ENCODE results near the gene SMO.

The SMO gene

GRCh38 chr7:129187681-129188371 lies 607 bp upstream of the SMO start:
- H3K27ac ChIP-seq: no peak overlapping the region
- peaks cover 82% of the 10 kb centered on the region for H3K27me3 ChIP-seq
- H3K4me1 ChIP-seq (ENCODE audit: control insufficient read depth in 1 of 2, insufficient read depth in 1 of 2, low read depth in 1 of 2, low read length in 1 of 2): peaks cover 11 to 15% of the 10 kb centered on the region in 2 experiments
- no peak for TF ChIP-seq CTCF (IDR thresholded peaks at IDR 0.05)
- H3K36me3 ChIP-seq: no peaks in the 10 kb centered on the region
- peak overlapping the region in 1 of 2 experiments; percentile 49 for H3K4me3 ChIP-seq (ENCODE audit: low read depth in 1 of 2, low read length in 1 of 2)
- H3K9me3 ChIP-seq: no peaks in the 10 kb centered on the region

GRCh38 chr7:129188892-129189660 lies 643 bp downstream of the SMO start:
- Histone ChIP-seq H3K36me3 (no peaks in the 10 kb centered on the region), H3K4me3 (ENCODE audit: low read depth in 1 of 2, low read length in 1 of 2) (peak overlapping the region in 1 of 2 experiments; percentile 49), H3K4me1 (ENCODE audit: control insufficient read depth in 1 of 2, insufficient read depth in 1 of 2, low read depth in 1 of 2, low read length in 1 of 2) (peaks cover 11 to 15% of the 10 kb centered on the region in 2 experiments), H3K27me3 (peaks cover 87% of the 10 kb centered on the region), H3K9me3 (no peaks in the 10 kb centered on the region), H3K27ac (no peak overlapping the region)
- TF ChIP-seq CTCF (IDR thresholded peaks at IDR 0.05): no peak

GRCh38 chr7:129189661-129190310 lies 1.4 kb downstream of the SMO start:
- no peaks in the 10 kb centered on the region for H3K9me3 ChIP-seq
- H3K27ac ChIP-seq: no peak overlapping the region
- no peak overlapping the region for H3K4me3 ChIP-seq (ENCODE audit: low read depth in 1 of 2, low read length in 1 of 2)
- peaks cover 85% of the 10 kb centered on the region for H3K27me3 ChIP-seq
- peaks cover 11 to 15% of the 10 kb centered on the region in 2 experiments for H3K4me1 ChIP-seq (ENCODE audit: control insufficient read depth in 1 of 2, insufficient read depth in 1 of 2, low read depth in 1 of 2, low read length in 1 of 2)
- no peak for TF ChIP-seq CTCF (IDR thresholded peaks at IDR 0.05)
- H3K36me3 ChIP-seq: no peaks in the 10 kb centered on the region

- H3K36me3 ChIP-seq: no peaks in the 10 kb centered on the region
- H3K9me3 ChIP-seq: no peaks in the 10 kb centered on the region
- no peak overlapping the region for H3K27ac ChIP-seq
- H3K27me3 ChIP-seq: peaks cover 70% of the 10 kb centered on the region
- no peak overlapping the region for H3K4me3 ChIP-seq (ENCODE audit: low read depth in 1 of 2, low read length in 1 of 2)
- H3K4me1 ChIP-seq (ENCODE audit: control insufficient read depth in 1 of 2, insufficient read depth in 1 of 2, low read depth in 1 of 2, low read length in 1 of 2): peaks cover 11 to 15% of the 10 kb centered on the region in 2 experiments
- no peak for TF ChIP-seq CTCF (IDR thresholded peaks at IDR 0.05)
These were observed 2.8 kb downstream of the SMO start for GRCh38 chr7:129191272-129191671.

GRCh38 chr7:129193892-129194291 lies 5.5 kb downstream of the SMO start:
- no peaks in the 10 kb centered on the region for H3K9me3 ChIP-seq
- H3K4me3 ChIP-seq (ENCODE audit: low read depth in 1 of 2, low read length in 1 of 2): no peak overlapping the region
- H3K4me1 ChIP-seq (ENCODE audit: control insufficient read depth in 1 of 2, insufficient read depth in 1 of 2, low read depth in 1 of 2, low read length in 1 of 2): peaks cover 4 to 5% of the 10 kb centered on the region in 2 experiments
- peaks cover 59% of the 10 kb centered on the region for H3K27me3 ChIP-seq
- no peaks in the 10 kb centered on the region for H3K36me3 ChIP-seq
- no peak overlapping the region for H3K27ac ChIP-seq
- TF ChIP-seq CTCF (IDR thresholded peaks at IDR 0.05): no peak
